SU-DHL-6 (cell line): ENCODE results near the gene ACSS1.

Source experiments
- H2AFZ ChIP-seq: fragments of 200-600 bp; sonication (generic); 2 replicates; pipeline ENCODE4 v1.6.1; 2014; ENCODE audit warnings: low read depth, mild to moderate bottlenecking, moderate library complexity, mixed read lengths, antibody characterized with exemption, low read length; ENCODE audit not compliant: severe bottlenecking
- H3F3A ChIP-seq: fragments of 200-600 bp; shearing (Covaris generic); 2 replicates; pipeline ENCODE4 v1.6.0; 2016; ENCODE audit warnings: antibody characterized with exemption, mild to moderate bottlenecking; ENCODE audit not compliant: insufficient read depth
- H3K27ac ChIP-seq: fragments of 200-600 bp; sonication (generic); 2 replicates; pipeline ENCODE4 v1.5.1; 2016; ENCODE audit warnings: low read depth, mild to moderate bottlenecking, low read length, moderate library complexity, mixed read lengths
- H3K27me3 ChIP-seq: fragments of 200-600 bp; sonication (generic), shearing (Covaris generic); 2 replicates; pipeline ENCODE4 v1.6.0; 2014; ENCODE audit warnings: mild to moderate bottlenecking, low read length
- H3K36me3 ChIP-seq: fragments of 200-600 bp; sonication (generic); 2 replicates; pipeline ENCODE4 v1.6.1; 2014; ENCODE audit warnings: mild to moderate bottlenecking, low read length, mixed read lengths
- H3K4me2 ChIP-seq: fragments of 300-600, 200-600 bp; shearing (Covaris generic), sonication (generic); 2 replicates; pipeline ENCODE4 v1.6.0; 2014; ENCODE audit warnings: low read length, low read depth, mild to moderate bottlenecking; ENCODE audit not compliant: poor library complexity, severe bottlenecking
- H3K4me3 ChIP-seq: fragments of 200-600 bp; sonication (generic); 2 replicates; pipeline ENCODE4 v1.5.1; 2014; ENCODE audit warnings: antibody characterized with exemption, low read length, mild to moderate bottlenecking, mixed read lengths; ENCODE audit not compliant: insufficient read depth, poor library complexity, severe bottlenecking
- H3K79me2 ChIP-seq: fragments of 200-600 bp; sonication (generic); 2 replicates; pipeline ENCODE4 v1.6.1; 2014; ENCODE audit warnings: mild to moderate bottlenecking, low read length, moderate library complexity; ENCODE audit not compliant: insufficient read depth
- H3K9ac ChIP-seq: fragments of 200-600 bp; sonication (generic); 2 replicates; pipeline ENCODE4 v1.7.0; 2014; ENCODE audit warnings: mild to moderate bottlenecking, low read length
- H3K9me2 ChIP-seq: fragments of 200-600 bp; sonication (generic); replicated peaks from 2 replicates; pipeline ENCODE4 v1.6.1; 2014; ENCODE audit warnings: low read length; ENCODE audit not compliant: insufficient read depth
- H3K9me3 ChIP-seq: fragments of 200-600 bp; sonication (generic); 2 replicates; pipeline ENCODE4 v1.6.1; 2014; ENCODE audit warnings: low read length, mixed read lengths; ENCODE audit not compliant: insufficient read depth
- H4K20me1 ChIP-seq: fragments of 200-600 bp; sonication (generic); 2 replicates; pipeline ENCODE4 v1.6.1; 2014; ENCODE audit warnings: low read depth, mild to moderate bottlenecking, antibody characterized with exemption, low read length, moderate library complexity, mixed read lengths
- EZH2phosphoT487 ChIP-seq: fragments of 200-600 bp; sonication (generic), shearing (Covaris generic); conservative IDR thresholded peaks from 2 replicates; pipeline ENCODE4 v1.6.1; 2018; ENCODE audit warnings: mild to moderate bottlenecking, antibody characterized with exemption, low read length, moderate library complexity, mixed read lengths
- TF ChIP-seq, protein P1 (sequence below): fragments of 200-600 bp; sonication (generic); IDR thresholded peaks from one replicate; pipeline ENCODE4 v1.5.1; 2017; ENCODE audit warnings: antibody characterized with exemption, mild to moderate bottlenecking, low read length, moderate library complexity; ENCODE audit not compliant: insufficient read depth, poor library complexity, severe bottlenecking

Gene ACSS1

DNA sequence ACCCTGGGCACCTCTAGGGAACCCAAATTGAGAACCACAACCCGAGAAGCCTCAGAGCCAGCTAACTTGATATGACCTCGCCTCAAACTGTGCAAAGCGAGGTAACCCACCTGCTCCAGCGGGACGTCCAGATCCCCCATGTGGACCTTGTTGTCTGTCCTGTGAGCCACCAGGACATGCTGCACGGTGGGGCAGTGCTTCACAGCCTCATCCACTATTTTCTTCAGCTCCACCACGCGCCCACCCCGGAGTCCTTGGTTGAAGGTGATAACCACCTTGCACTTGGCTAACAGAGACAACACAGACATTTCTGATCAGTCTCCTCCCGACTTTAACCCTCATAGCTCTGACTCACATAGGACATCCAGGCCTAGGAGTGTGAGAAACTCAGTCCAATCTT, 34.6 kb downstream of the ACSS1 start:
- Histone ChIP-seq H3K9me3 (no peaks in the 10 kb centered on the region), H3K27ac (no peak overlapping the region), H3F3A (no peaks in the 10 kb centered on the region), H3K27me3 (no peaks in the 10 kb centered on the region), H4K20me1 (no peaks in the 10 kb centered on the region), H2AFZ (no peak overlapping the region), H3K36me3 (no peaks in the 10 kb centered on the region), H3K4me2 (no peak overlapping the region), H3K4me3 (no peak overlapping the region), H3K9ac (no peak overlapping the region), H3K9me2 (no peaks in the 10 kb centered on the region), H3K79me2 (no peaks in the 10 kb centered on the region)
- TF ChIP-seq, protein P1, sequence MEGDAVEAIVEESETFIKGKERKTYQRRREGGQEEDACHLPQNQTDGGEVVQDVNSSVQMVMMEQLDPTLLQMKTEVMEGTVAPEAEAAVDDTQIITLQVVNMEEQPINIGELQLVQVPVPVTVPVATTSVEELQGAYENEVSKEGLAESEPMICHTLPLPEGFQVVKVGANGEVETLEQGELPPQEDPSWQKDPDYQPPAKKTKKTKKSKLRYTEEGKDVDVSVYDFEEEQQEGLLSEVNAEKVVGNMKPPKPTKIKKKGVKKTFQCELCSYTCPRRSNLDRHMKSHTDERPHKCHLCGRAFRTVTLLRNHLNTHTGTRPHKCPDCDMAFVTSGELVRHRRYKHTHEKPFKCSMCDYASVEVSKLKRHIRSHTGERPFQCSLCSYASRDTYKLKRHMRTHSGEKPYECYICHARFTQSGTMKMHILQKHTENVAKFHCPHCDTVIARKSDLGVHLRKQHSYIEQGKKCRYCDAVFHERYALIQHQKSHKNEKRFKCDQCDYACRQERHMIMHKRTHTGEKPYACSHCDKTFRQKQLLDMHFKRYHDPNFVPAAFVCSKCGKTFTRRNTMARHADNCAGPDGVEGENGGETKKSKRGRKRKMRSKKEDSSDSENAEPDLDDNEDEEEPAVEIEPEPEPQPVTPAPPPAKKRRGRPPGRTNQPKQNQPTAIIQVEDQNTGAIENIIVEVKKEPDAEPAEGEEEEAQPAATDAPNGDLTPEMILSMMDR: no peak
- TF ChIP-seq EZH2phosphoT487: no peak

DNA sequence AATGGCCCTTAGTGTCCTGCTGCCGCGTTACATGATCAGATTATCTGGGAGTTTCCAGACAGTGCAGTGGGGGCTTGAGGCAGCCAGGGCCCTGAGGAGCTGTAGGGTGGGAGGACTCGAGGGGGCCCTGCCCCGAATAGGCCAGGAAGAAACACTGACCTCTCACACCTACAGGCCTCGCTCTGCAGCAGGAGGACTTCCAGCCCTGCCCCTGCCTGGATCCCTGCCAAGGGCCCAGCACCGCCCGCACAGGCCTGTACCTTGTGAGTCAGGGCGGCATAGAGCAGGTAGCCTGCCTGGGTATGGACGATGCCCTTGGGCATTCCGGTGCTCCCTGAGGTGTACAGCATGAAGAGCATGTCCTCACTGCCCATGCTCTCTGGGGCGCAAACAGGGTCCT, 35.3 kb downstream of the ACSS1 start:
- Histone ChIP-seq H3K27ac (no peak overlapping the region), H4K20me1 (no peaks in the 10 kb centered on the region), H3K4me3 (no peak overlapping the region), H3K4me2 (no peak overlapping the region), H3K9me3 (no peaks in the 10 kb centered on the region), H3K9me2 (no peaks in the 10 kb centered on the region), H3K36me3 (no peaks in the 10 kb centered on the region), H2AFZ (no peak overlapping the region), H3F3A (no peaks in the 10 kb centered on the region), H3K27me3 (no peaks in the 10 kb centered on the region), H3K9ac (no peak overlapping the region), H3K79me2 (no peaks in the 10 kb centered on the region)
- TF ChIP-seq EZH2phosphoT487: no peak
- TF ChIP-seq, protein P1: no peak

DNA sequence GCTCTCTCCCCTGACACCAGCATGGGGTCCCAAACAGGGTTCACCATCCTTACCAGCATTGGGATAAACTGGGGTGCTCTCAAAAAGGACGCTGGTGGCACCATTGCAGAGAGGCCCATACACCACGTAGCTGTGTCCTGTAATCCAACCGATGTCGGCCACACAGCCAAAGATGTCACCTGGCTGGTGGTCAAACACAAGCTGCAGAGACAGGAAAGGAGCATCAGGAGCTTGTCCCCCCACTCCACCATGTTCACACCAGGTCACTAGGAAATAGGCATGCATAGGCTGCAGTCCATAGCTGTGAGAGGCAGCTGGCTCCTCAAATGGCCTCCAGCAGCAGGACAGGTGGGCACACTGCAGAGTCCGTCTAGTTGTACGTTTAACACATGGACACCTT, 36.6 kb downstream of the ACSS1 start:
- H3K9me2 ChIP-seq: no peaks in the 10 kb centered on the region
- H3K79me2 ChIP-seq: no peaks in the 10 kb centered on the region
- H3K27me3 ChIP-seq: no peaks in the 10 kb centered on the region
- TF ChIP-seq, protein P1: no peak
- TF ChIP-seq EZH2phosphoT487: no peak
- H3K4me2 ChIP-seq: no peak overlapping the region
- H3K4me3 ChIP-seq: no peak overlapping the region
- no peaks in the 10 kb centered on the region for H4K20me1 ChIP-seq
- H3K27ac ChIP-seq: no peak overlapping the region
- H3K9me3 ChIP-seq: no peaks in the 10 kb centered on the region
- H3K36me3 ChIP-seq: no peaks in the 10 kb centered on the region
- no peak overlapping the region for H2AFZ ChIP-seq
- H3K9ac ChIP-seq: no peak overlapping the region
- no peaks in the 10 kb centered on the region for H3F3A ChIP-seq

DNA sequence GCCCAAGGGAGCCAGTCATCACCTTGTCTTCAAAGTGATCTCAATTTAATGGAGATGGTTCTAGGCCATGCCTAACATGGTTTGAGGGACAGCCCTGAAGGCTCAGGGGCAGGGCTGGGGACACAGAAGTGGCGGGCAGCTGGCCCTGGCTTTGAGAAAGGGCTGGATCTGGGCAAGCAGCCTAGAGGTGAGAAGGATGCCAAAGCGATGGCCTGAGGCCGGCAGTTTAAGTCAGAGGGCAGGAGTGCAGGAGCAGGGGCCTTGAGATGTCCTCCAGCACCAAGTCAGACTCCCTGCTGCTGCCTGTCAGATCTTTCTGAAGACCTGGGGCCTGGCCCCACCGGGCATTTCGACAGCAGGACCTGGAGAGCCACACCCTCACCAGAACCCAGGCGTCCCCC, 37.0 kb downstream of the ACSS1 start:
- no peaks in the 10 kb centered on the region for H4K20me1 ChIP-seq
- H3K9me2 ChIP-seq: no peaks in the 10 kb centered on the region
- no peak for TF ChIP-seq EZH2phosphoT487
- TF ChIP-seq, protein P1: no peak
- no peak overlapping the region for H3K27ac ChIP-seq
- H3K27me3 ChIP-seq: no peaks in the 10 kb centered on the region
- H3K36me3 ChIP-seq: no peaks in the 10 kb centered on the region
- no peaks in the 10 kb centered on the region for H3F3A ChIP-seq
- H3K9me3 ChIP-seq: no peaks in the 10 kb centered on the region
- H2AFZ ChIP-seq: no peak overlapping the region
- H3K79me2 ChIP-seq: no peaks in the 10 kb centered on the region
- H3K4me3 ChIP-seq: no peak overlapping the region
- no peak overlapping the region for H3K9ac ChIP-seq
- no peak overlapping the region for H3K4me2 ChIP-seq
